Activated CD8-positive, alpha-beta memory T cell treated with anti-CD3 and anti-CD28 coated beads, Interleukin-2, amount 10 ng/mL, durations not matched to agents 7 days and 5 days (primary cell): Measurements from ENCODE around the gene CPNE6. TPM values are rescaled to one million over a fixed set of nuclear protein-coding genes. Genes with fewer than 3 reads are reported as not detected.

ENCODE experiments used
- ATAC-seq: fragments of 150-1000 bp; cut with Tn5 transposase; one replicate; pipeline ENCODE4 v1.10.0; 2021; ENCODE audit warnings: moderate library complexity
- CTCF ChIA-PET: fragments of 350-600 bp; sonication (Branson Sonifier 250); formaldehyde crosslinking; loops from one replicate; lab custom pipeline; 2021; ENCODE audit warnings: antibody characterized with exemption; lab: Charles Lee
- DNase-seq: peaks from one replicate; pipeline ENCODE4 v3.0.0-alpha.2; 2020
- H3K27ac Mint-ChIP-seq: one replicate; pipeline ENCODE4 v1.8.0; 2021; ENCODE audit warnings: mild to moderate bottlenecking, mixed read lengths
- H3K27me3 Mint-ChIP-seq: one replicate; pipeline ENCODE4 v1.8.0; 2021; ENCODE audit warnings: mixed read lengths
- H3K36me3 Mint-ChIP-seq: one replicate; pipeline ENCODE4 v1.8.0; 2021; ENCODE audit warnings: mild to moderate bottlenecking, mixed read lengths
- H3K4me1 Mint-ChIP-seq: one replicate; pipeline ENCODE4 v1.8.0; 2021; ENCODE audit warnings: mixed read lengths
- H3K4me3 Mint-ChIP-seq: one replicate; pipeline ENCODE4 v1.8.0; 2021; ENCODE audit warnings: mild to moderate bottlenecking, moderate library complexity, mixed read lengths
- H3K9me3 Mint-ChIP-seq: one replicate; pipeline ENCODE4 v1.8.0; 2022; ENCODE audit warnings: low read depth, mixed read lengths
- total RNA-seq, 2 experiments: library from RNA; stranded (reverse); gene quantifications; one replicate each; pipeline ENCODE4 v1.2.3, GENCODE V29; 2021

The CPNE6 gene
- total RNA-seq, 2 experiments from 2014 or later = 0.12 TPM; not detected in 1

GRCh38 chr14:24066496-24067132 is 4.7 kb upstream of the CPNE6 start:
- CTCF ChIA-PET = interaction anchor here (0.8 to 1.3 kb wide), 5 partner anchors 13 to 42 kb away, joined by 3 to 7 read pairs (median 3); partner anchors contain the start of gene PCK2
- Mint-ChIP-seq H3K4me1 (peaks cover 3% of the 10 kb centered on the region), H3K9me3 (no peaks in the 10 kb centered on the region), H3K4me3 (no peak overlapping the region), H3K27ac (no peak overlapping the region), H3K27me3 (peaks cover 3% of the 10 kb centered on the region), H3K36me3 (no peaks in the 10 kb centered on the region)
- DNase-seq (no peak), ATAC-seq (no peak)

DNA sequence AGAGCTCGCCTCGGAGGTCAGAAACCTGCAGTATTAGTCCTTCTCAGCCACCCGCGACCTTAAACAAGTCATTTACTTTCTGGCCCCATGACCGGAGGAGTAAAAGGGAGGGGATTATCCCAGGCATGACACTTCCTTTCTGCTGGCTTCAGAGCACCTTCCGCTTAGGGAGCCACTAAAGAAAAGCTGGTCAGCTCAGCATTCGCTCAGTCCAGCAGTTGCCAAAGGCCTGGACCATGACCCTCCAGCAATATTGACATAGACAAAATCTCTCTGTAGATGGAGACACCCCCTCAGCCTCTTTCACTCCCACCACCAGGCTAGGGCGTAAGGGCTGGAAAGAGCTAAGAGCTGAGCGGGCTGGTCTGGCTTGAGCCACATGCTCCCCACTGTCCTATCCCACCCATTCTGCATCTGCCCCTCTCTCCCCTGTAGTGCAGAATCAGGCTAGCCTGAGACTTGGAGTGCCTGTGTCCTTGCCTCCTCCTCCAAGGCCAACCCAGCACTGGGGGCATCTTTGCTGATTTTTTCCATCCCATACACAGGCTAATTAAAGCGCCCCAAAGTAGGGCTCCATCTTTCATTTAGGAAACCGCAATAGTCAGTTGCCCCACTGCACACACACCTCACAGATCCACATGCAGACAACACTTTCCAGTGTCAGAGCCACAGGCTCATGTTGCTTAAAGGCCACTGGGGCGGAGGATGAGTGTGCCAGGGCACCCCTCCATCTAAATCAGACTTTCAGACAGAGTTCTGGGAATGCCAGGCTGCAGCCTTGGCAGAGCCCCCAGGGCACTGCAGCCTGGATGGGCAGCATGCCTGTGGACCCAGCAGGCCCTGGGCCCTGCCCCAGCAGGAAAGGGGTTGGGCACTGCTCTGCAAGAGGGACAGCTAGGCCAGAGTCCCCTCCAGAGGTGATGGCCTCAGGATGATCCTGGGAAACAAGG is 4.0 kb upstream of the CPNE6 start:
- CTCF ChIA-PET = interaction anchor here (0.6 to 1.3 kb wide), 7 partner anchors 12 to 146 kb away, joined by 3 to 7 read pairs (median 3); partner anchors contain the start of gene PCK2
- H3K4me3 Mint-ChIP-seq = no peak overlapping the region
- no peak overlapping the region for H3K27ac Mint-ChIP-seq
- H3K36me3 Mint-ChIP-seq = no peaks in the 10 kb centered on the region
- H3K9me3 Mint-ChIP-seq = no peaks in the 10 kb centered on the region
- no peak for ATAC-seq
- H3K27me3 Mint-ChIP-seq = peaks cover 3% of the 10 kb centered on the region
- peaks cover 3% of the 10 kb centered on the region for H3K4me1 Mint-ChIP-seq
- no peak for DNase-seq

DNA sequence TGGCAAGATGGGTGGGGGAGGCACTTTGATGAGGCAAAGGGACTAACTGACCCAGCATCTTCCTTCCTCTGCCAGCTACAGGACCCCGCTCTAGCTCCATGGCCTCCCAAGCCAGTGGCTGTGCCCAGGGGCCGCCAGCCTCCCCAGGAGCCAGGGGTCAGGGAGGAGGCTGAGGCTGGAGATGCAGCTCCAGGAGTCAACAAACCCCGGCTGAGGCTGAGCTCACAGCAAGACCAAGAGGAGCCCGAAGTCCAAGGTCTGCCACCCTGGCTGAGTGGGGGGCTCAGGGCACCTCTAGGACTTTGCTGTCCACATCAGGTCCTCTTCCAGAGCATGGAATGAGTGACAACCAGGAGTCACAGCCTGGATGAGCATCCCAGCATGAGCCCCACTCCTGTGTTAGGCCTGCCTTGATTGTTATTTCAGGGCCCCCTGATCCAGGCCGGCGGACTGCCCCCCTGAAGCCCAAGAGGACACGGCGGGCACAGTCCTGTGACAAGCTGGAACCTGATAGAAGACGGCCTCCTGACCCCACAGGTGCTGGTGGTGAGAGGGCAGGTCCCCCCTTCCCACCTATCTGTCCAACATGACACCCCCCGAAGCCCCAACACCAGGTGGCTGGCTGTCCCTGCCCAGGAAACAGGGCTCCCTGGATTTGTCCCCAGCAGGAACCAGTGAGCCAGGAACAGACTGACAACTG is 2.5 kb upstream of the CPNE6 start:
- ATAC-seq (no peak), DNase-seq (no peak)
- CTCF ChIA-PET = interaction anchor here (1.2 kb wide), 1 partner anchor 22 kb away, joined by 3 read pairs; no protein-coding TSS in a partner anchor
- no peak overlapping the region for H3K27ac Mint-ChIP-seq
- peaks cover 3% of the 10 kb centered on the region for H3K27me3 Mint-ChIP-seq
- H3K36me3 Mint-ChIP-seq = no peaks in the 10 kb centered on the region
- no peaks in the 10 kb centered on the region for H3K9me3 Mint-ChIP-seq
- H3K4me3 Mint-ChIP-seq = no peak overlapping the region
- H3K4me1 Mint-ChIP-seq = peaks cover 3% of the 10 kb centered on the region

DNA sequence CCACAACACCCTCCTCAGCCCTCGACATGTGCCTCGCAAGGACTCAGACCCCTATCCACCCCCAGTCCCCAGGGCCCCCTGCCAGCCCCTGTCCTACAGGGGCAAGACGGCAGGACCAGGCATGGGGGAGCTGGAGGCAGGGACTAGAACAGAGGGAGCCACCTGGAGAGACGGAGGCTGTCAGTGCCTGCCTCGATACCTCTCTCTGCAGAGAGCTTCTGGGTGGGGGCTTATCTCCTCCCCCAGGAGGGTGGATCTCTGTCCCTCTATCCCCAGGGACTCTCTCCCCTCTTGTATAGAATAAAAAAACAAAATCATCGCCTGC is 2.0 kb upstream of the CPNE6 start:
- Mint-ChIP-seq H3K27me3 (peaks cover 3% of the 10 kb centered on the region), H3K36me3 (no peaks in the 10 kb centered on the region), H3K9me3 (no peaks in the 10 kb centered on the region), H3K27ac (no peak overlapping the region), H3K4me1 (peaks cover 3% of the 10 kb centered on the region), H3K4me3 (no peak overlapping the region)
- ATAC-seq = no peak
- CTCF ChIA-PET = interaction anchor here (1.1 to 2.1 kb wide), 3 partner anchors 11 to 21 kb away, joined by 3 to 11 read pairs (median 5); partner anchors contain the start of gene CARMIL3
- no peak for DNase-seq

DNA sequence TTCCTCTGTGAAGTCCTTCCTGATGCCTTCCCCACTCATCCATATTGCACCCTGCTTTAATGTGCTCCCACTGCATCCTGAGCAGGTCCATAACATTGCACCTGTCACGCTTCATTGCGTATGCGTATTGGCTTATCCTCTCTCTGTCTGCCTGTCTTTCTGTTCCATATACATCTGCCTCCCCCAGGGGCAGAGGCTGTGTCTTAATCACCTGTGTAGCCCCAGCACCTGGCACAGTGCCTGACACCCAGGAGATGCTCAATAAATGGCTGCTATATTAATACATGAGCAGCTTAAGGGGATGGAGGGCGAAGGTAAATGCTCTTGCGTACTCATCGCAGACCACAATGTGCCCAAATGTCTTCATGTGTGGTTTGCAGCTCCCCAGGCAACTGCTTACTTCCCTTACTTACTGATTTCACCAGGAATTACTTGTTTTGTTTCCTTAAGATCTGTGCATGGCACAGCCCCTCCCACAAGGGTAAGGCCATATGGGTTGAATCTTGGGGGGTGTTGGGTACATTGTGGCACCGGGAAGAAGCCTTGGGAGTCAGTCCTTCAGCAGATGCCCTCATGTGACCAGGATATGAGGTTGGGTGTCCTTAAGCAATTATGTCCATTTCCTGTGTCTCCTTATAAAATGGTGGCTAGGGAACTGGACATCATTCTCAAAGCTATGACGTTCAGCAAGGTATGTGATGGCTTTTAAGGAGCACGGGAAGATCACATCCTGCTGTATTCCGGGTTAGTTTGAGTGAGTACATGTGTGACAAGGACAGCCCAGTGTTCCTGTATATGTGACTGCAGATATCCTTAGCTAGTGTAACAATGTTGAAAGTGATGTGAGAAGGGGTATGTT is 848 bp upstream of the CPNE6 start:
- DNase-seq (no peak), ATAC-seq (no peak)
- Mint-ChIP-seq H3K36me3 (no peaks in the 10 kb centered on the region), H3K4me1 (peaks cover 8% of the 10 kb centered on the region), H3K27me3 (peaks cover 3% of the 10 kb centered on the region), H3K27ac (no peak overlapping the region), H3K4me3 (no peak overlapping the region), H3K9me3 (no peaks in the 10 kb centered on the region)
- CTCF ChIA-PET = interaction anchor here (1.1 to 2.1 kb wide), 4 partner anchors 10 to 20 kb away, joined by 3 to 11 read pairs (median 5); partner anchors contain the start of gene CARMIL3

- peaks cover 18% of the 10 kb centered on the region for H3K4me1 Mint-ChIP-seq
- H3K27ac Mint-ChIP-seq = no peak overlapping the region
- no peaks in the 10 kb centered on the region for H3K36me3 Mint-ChIP-seq
- CTCF ChIA-PET = interaction anchor here (0.7 to 1.8 kb wide), 4 partner anchors 8 to 18 kb away, joined by 3 to 5 read pairs (median 3); no protein-coding TSS in a partner anchor
- H3K27me3 Mint-ChIP-seq = peaks cover 3% of the 10 kb centered on the region
- ATAC-seq (no peak), DNase-seq (no peak)
- H3K9me3 Mint-ChIP-seq = no peaks in the 10 kb centered on the region
- no peak overlapping the region for H3K4me3 Mint-ChIP-seq
Measured at GRCh38 chr14:24071836-24072430, 571 bp downstream of the CPNE6 start.

DNA sequence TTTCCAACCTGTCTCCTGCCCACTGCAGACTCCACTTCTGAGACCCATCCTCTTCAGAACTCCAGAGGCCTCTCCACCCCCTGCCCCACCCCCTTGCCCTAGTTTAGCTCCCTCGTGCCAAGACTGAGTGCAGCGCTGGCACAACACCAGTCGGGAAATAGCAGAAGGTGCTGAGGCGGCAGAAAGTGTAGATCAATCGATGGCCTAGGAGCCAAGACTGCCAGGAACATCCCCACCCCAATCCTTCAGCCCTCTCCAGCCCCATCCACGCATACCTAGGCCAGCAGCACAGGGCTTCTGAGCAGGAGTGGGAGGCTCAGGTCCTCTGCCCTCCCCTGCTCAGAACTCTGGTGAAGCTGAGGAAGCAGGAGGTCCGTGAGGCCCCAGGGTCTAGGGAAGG is 1.1 kb downstream of the CPNE6 start:
- no peaks in the 10 kb centered on the region for H3K36me3 Mint-ChIP-seq
- H3K27me3 Mint-ChIP-seq = peaks cover 3% of the 10 kb centered on the region
- H3K4me3 Mint-ChIP-seq = no peak overlapping the region
- H3K27ac Mint-ChIP-seq = no peak overlapping the region
- DNase-seq (no peak), ATAC-seq (no peak)
- H3K4me1 Mint-ChIP-seq = peaks cover 18% of the 10 kb centered on the region
- CTCF ChIA-PET = interaction anchor here (0.7 to 1.0 kb wide), 4 partner anchors 11 to 36 kb away, joined by 3 read pairs; no protein-coding TSS in a partner anchor
- no peaks in the 10 kb centered on the region for H3K9me3 Mint-ChIP-seq

- no peak for DNase-seq
- peaks cover 18% of the 10 kb centered on the region for H3K4me1 Mint-ChIP-seq
- no peaks in the 10 kb centered on the region for H3K36me3 Mint-ChIP-seq
- CTCF ChIA-PET = interaction anchor here (0.8 to 1.2 kb wide), 5 partner anchors 15 to 35 kb away, joined by 3 to 4 read pairs (median 3); no protein-coding TSS in a partner anchor
- H3K27me3 Mint-ChIP-seq = peaks cover 3% of the 10 kb centered on the region
- H3K9me3 Mint-ChIP-seq = no peaks in the 10 kb centered on the region
- no peak overlapping the region for H3K4me3 Mint-ChIP-seq
- ATAC-seq = no peak
- no peak overlapping the region for H3K27ac Mint-ChIP-seq
Measured at GRCh38 chr14:24072881-24073877, 1.8 kb downstream of the CPNE6 start.

DNA sequence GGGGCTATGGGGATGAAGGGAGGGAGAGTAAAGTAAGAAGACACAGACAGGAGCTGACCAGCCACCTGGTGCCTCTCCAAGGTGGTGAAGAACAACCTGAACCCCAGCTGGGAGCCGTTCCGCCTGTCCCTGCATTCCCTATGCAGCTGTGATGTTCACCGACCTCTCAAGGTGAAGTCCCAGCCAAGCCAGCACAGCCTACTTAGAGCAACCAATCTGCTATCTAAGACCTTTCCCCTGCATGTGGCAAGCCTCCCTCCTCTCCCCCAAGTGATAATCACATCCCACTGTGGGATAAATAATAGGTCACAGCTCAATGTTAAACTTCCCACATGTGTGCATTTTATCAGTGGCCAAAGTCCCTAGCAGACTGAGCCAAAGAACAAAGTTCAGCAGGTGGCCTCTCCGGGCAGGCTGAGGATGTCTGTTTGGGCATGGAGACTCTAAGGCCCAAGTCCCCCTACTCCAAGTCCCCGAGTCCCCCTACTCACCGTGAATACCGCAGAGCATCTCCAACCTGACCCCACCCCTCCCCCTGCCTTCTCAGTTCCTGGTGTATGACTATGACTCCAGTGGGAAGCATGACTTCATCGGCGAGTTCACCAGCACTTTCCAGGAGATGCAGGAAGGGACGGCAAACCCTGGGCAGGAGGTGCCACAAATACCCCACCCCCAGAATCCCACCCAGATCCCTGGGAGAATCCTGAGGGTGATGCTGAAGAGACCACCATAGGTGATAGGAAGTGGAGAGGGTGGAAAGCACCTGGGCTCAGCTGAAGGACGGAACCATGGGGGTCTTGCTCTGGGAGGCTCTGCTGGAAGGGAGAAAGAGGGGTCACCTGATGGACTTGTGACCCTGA is 3.5 kb downstream of the CPNE6 start:
- CTCF ChIA-PET = interaction anchor here (1.0 to 2.2 kb wide), 4 partner anchors 15 to 33 kb away, joined by 3 to 9 read pairs (median 6); no protein-coding TSS in a partner anchor
- H3K4me1 Mint-ChIP-seq = peaks cover 18% of the 10 kb centered on the region
- H3K27ac Mint-ChIP-seq = no peak overlapping the region
- ATAC-seq = no peak
- peaks cover 3% of the 10 kb centered on the region for H3K27me3 Mint-ChIP-seq
- H3K4me3 Mint-ChIP-seq = no peak overlapping the region
- H3K9me3 Mint-ChIP-seq = no peaks in the 10 kb centered on the region
- H3K36me3 Mint-ChIP-seq = no peaks in the 10 kb centered on the region
- no peak for DNase-seq

GRCh38 chr14:24075485-24076301 is 4.3 kb downstream of the CPNE6 start:
- peaks cover 24% of the 10 kb centered on the region for H3K4me1 Mint-ChIP-seq
- no peaks in the 10 kb centered on the region for H3K27me3 Mint-ChIP-seq
- CTCF ChIA-PET = interaction anchor here (1.4 to 2.2 kb wide), 2 partner anchors 15 to 32 kb away, joined by 7 to 9 read pairs; no protein-coding TSS in a partner anchor
- H3K36me3 Mint-ChIP-seq = no peaks in the 10 kb centered on the region
- H3K4me3 Mint-ChIP-seq = no peak overlapping the region
- ATAC-seq = no peak
- no peak overlapping the region for H3K27ac Mint-ChIP-seq
- DNase-seq = no peak
- H3K9me3 Mint-ChIP-seq = no peaks in the 10 kb centered on the region
